Keratinocyte (primary cell): ENCODE results near the gene ARG1. TPM values are rescaled to one million over a fixed set of nuclear protein-coding genes. Genes with fewer than 3 reads are reported as not detected.

ENCODE experiments used
- DNase-seq: peaks from one replicate; pipeline ENCODE4 v3.0.0-alpha.2; 2011; ENCODE audit warnings: low read depth, missing footprints, low spot score
- FAIRE-seq: peaks from 2 replicates; lab custom pipeline; 2011; peaks lifted over from hg19 to GRCh38; lab: Jason Lieb, UNC
- H2AFZ ChIP-seq: 2 replicates; pipeline ENCODE4 v1.6.0; 2012; ENCODE audit warnings: low read length, control low read depth, inconsistent platforms; ENCODE audit not compliant: control insufficient read depth
- H3K27ac ChIP-seq: 2 replicates; pipeline ENCODE4 v1.5.1; 2011; ENCODE audit warnings: low read length; ENCODE audit not compliant: control insufficient read depth, insufficient read depth
- H3K27me3 ChIP-seq: 3 replicates; pipeline ENCODE4 v1.6.0; 2011; ENCODE audit warnings: low read length; ENCODE audit not compliant: control insufficient read depth, insufficient read depth; ENCODE audit errors: extremely low read depth
- H3K36me3 ChIP-seq, 2 experiments: 2 replicates in 1 of 2; 3 replicates in 1 of 2; pipeline ENCODE4 v1.5.1; 2011; ENCODE audit warnings: low read length in 2 of 2, mild to moderate bottlenecking in 1 of 2; ENCODE audit not compliant: control insufficient read depth in 2 of 2, insufficient read depth in 2 of 2; ENCODE audit errors: extremely low read depth in 1 of 2
- H3K4me1 ChIP-seq: 3 replicates; pipeline ENCODE4 v1.5.1; 2011; ENCODE audit warnings: low read length; ENCODE audit not compliant: control insufficient read depth, insufficient read depth; ENCODE audit errors: extremely low read depth
- H3K4me2 ChIP-seq: 3 replicates; pipeline ENCODE4 v1.6.0; 2011; ENCODE audit warnings: low read depth, low read length; ENCODE audit not compliant: control insufficient read depth, insufficient read depth; ENCODE audit errors: extremely low read depth
- H3K4me3 ChIP-seq, 3 experiments: fragments of 200-600 bp in 1 of 3; sonication (generic) in 1 of 3; 2 replicates in 2 of 3; 3 replicates in 1 of 3; pipeline ENCODE4 v1.5.1; 2011 to 2016; ENCODE audit warnings: low read length in 3 of 3, mild to moderate bottlenecking in 3 of 3, control low read depth in 2 of 3, inconsistent platforms in 1 of 3, low read depth in 1 of 3, mixed read lengths in 1 of 3, mixed run types in 1 of 3, moderate library complexity in 1 of 3; ENCODE audit not compliant: control insufficient read depth in 2 of 3, insufficient read depth in 2 of 3; ENCODE audit errors: extremely low read depth in 1 of 3
- H3K79me2 ChIP-seq: 2 replicates; pipeline ENCODE4 v1.6.0; 2012; ENCODE audit warnings: low read length; ENCODE audit not compliant: control insufficient read depth, insufficient read depth
- H3K9ac ChIP-seq: 3 replicates; pipeline ENCODE4 v1.6.0; 2011; ENCODE audit warnings: low read length; ENCODE audit not compliant: control insufficient read depth, insufficient read depth; ENCODE audit errors: extremely low read depth
- H3K9me1 ChIP-seq: 3 replicates; pipeline ENCODE4 v1.6.0; 2011; ENCODE audit warnings: low read length; ENCODE audit not compliant: control insufficient read depth, insufficient read depth; ENCODE audit errors: extremely low read depth
- H3K9me3 ChIP-seq: 2 replicates; pipeline ENCODE4 v1.5.1; 2012; ENCODE audit warnings: low read depth, low read length; ENCODE audit not compliant: control insufficient read depth
- H4K20me1 ChIP-seq: 3 replicates; pipeline ENCODE4 v1.6.0; 2011; ENCODE audit warnings: low read length; ENCODE audit not compliant: control insufficient read depth, insufficient read depth; ENCODE audit errors: extremely low read depth
- CTCF ChIP-seq, 3 experiments: IDR thresholded peaks in 1 of 3; conservative IDR thresholded peaks in 1 of 3; optimal IDR thresholded peaks in 1 of 3; 2 replicates in 2 of 3; 3 replicates in 1 of 3; pipeline versions ENCODE3 to v1.5.1; 2011; ENCODE audit warnings: low read length in 3 of 3, mild to moderate bottlenecking in 3 of 3, moderate library complexity in 2 of 3, control low read depth in 1 of 3, inconsistent platforms in 1 of 3; ENCODE audit not compliant: insufficient read depth in 2 of 3; ENCODE audit errors: extremely low read depth in 1 of 3
- EZH2 ChIP-seq: IDR thresholded peaks from one replicate; pipeline ENCODE4 v1.6.1; 2012; ENCODE audit warnings: inconsistent platforms, mild to moderate bottlenecking, low read length, moderate library complexity
- dilution Hi-C: fragments of 300-500 bp; cut with MboI; formaldehyde crosslinking; loops from one replicate; pipeline ENCODE4 v1.7.0; 2020; ENCODE audit warnings: low sequenced_read_pairs; ENCODE audit not compliant: extremely low pct_ligation_motif_present
- polyA plus RNA-seq, 5 experiments: library from polyadenylated mRNA; depleted of rRNA in 3 of 5; stranded (reverse) in 3 of 5; stranded (forward) in 1 of 5; unstranded in 1 of 5; fragments of >200 nt; gene quantifications; 1 replicate in 1 of 5; 2 replicates in 3 of 5; 3 replicates in 1 of 5; pipeline versions ENCODE4 v1.2.1 to v1.2.3, GENCODE V29; 2011 to 2012; ENCODE audit warnings: missing spikeins in 2 of 5, low read depth in 1 of 5, low replicate concordance in 1 of 5

ARG1 gene
- polyA plus RNA-seq, 1 donor (not counting 4 experiments of a cell fraction or from before 2014, with no cell fraction given): 0.13 TPM

GRCh38 chr6:131558922-131559321, 14.1 kb upstream of the ARG1 start:
- TF ChIP-seq EZH2 (no peak), CTCF (optimal IDR thresholded peaks at IDR 0.05 in 1 of 3, IDR thresholded peaks at IDR 0.05 in 1 of 3, conservative IDR thresholded peaks at IDR 0.05 in 1 of 3; ENCODE audit: extremely low read depth in 1 of 3, insufficient read depth in 2 of 3, low read length in 3 of 3) (no peak)
- no peaks in the 10 kb centered on the region for H3K27me3 ChIP-seq
- no peak overlapping the region for H2AFZ ChIP-seq
- H4K20me1 ChIP-seq: no peaks in the 10 kb centered on the region
- no peak overlapping the region for H3K4me2 ChIP-seq
- dilution Hi-C loops: no loop called here
- no peak overlapping the region for H3K27ac ChIP-seq
- DNase-seq (no peak), FAIRE-seq (no peak)
- H3K79me2 ChIP-seq: no peaks in the 10 kb centered on the region
- no peak overlapping the region for H3K4me3 ChIP-seq
- H3K9me3 ChIP-seq: no peaks in the 10 kb centered on the region
- no peaks in the 10 kb centered on the region for H3K9me1 ChIP-seq
- H3K36me3 ChIP-seq: no peaks in the 10 kb centered on the region
- no peak overlapping the region for H3K9ac ChIP-seq
- H3K4me1 ChIP-seq: no peaks in the 10 kb centered on the region

- Histone ChIP-seq H3K4me2 (no peak overlapping the region), H3K4me3 (no peak overlapping the region), H3K4me1 (no peaks in the 10 kb centered on the region), H3K27ac (no peak overlapping the region), H3K27me3 (no peaks in the 10 kb centered on the region), H3K9me1 (no peaks in the 10 kb centered on the region), H2AFZ (no peak overlapping the region), H3K9me3 (no peaks in the 10 kb centered on the region), H3K79me2 (no peaks in the 10 kb centered on the region), H3K9ac (no peak overlapping the region), H4K20me1 (no peaks in the 10 kb centered on the region), H3K36me3 (no peaks in the 10 kb centered on the region)
- no peak for FAIRE-seq
- dilution Hi-C loops: no loop called here
- TF ChIP-seq CTCF (optimal IDR thresholded peaks at IDR 0.05 in 1 of 3, IDR thresholded peaks at IDR 0.05 in 1 of 3, conservative IDR thresholded peaks at IDR 0.05 in 1 of 3; ENCODE audit: extremely low read depth in 1 of 3, insufficient read depth in 2 of 3, low read length in 3 of 3) (no peak), EZH2 (no peak)
- no peak for DNase-seq
Observed at GRCh38 chr6:131561925-131562707, 10.9 kb upstream of the ARG1 start.
